Naive thymus-derived CD4-positive, alpha-beta T cell (primary cell): ENCODE measurements around the gene NDUFAF7. TPM values are rescaled to one million over a fixed set of nuclear protein-coding genes. Genes with fewer than 3 reads are reported as not detected.

Experiments
- ATAC-seq: fragments of 150-1000 bp; cut with Tn5 transposase; 2 replicates; pipeline ENCODE4 v1.10.0; 2021; ENCODE audit warnings: mild to moderate bottlenecking, moderate library complexity
- CTCF ChIA-PET: fragments of 350-600 bp; sonication (Branson Sonifier 250); formaldehyde crosslinking; loops from one replicate; lab custom pipeline; 2021; ENCODE audit warnings: antibody characterized with exemption; lab: Charles Lee
- POLR2A ChIA-PET: fragments of 350-600 bp; sonication (Branson Sonifier 250); formaldehyde crosslinking; loops from one replicate; lab custom pipeline; 2021; ENCODE audit warnings: antibody characterized with exemption, inconsistent platforms; lab: Charles Lee
- DNase-seq, 9 donors: peaks; one replicate each; pipeline versions ENCODE4 v3.0.0 to v3.0.0-alpha.2; 2020 to 2022; ENCODE audit warnings: mixed read lengths in 1 of 9
- H3K27ac ChIP-seq: one replicate; pipeline ENCODE4 v1.7.0; 2013; ENCODE audit warnings: mild to moderate bottlenecking, low read depth, low read length, moderate library complexity
- H3K27me3 ChIP-seq, 2 donors: one replicate each; pipeline ENCODE4 v1.7.0; 2013; ENCODE audit warnings: low read length in 2 of 2, mild to moderate bottlenecking in 2 of 2, moderate library complexity in 2 of 2; ENCODE audit not compliant: control insufficient read depth in 2 of 2, insufficient read depth in 2 of 2
- H3K36me3 ChIP-seq, 3 experiments: 1 replicate in 2 of 3; 2 replicates in 1 of 3; pipeline ENCODE4 v1.7.0; 2013; ENCODE audit warnings: low read length in 3 of 3, mild to moderate bottlenecking in 3 of 3, moderate library complexity in 1 of 3; ENCODE audit not compliant: insufficient read depth in 3 of 3, control insufficient read depth in 2 of 3
- H3K4me1 ChIP-seq, 2 donors: one replicate each; pipeline ENCODE4 v1.7.0; 2013; ENCODE audit warnings: low read length in 2 of 2, mild to moderate bottlenecking in 2 of 2, moderate library complexity in 1 of 2; ENCODE audit not compliant: control insufficient read depth in 2 of 2, insufficient read depth in 2 of 2
- H3K4me3 ChIP-seq: 2 replicates; pipeline ENCODE4 v1.7.0; 2013; ENCODE audit warnings: mild to moderate bottlenecking, low read length
- H3K9me3 ChIP-seq, 3 experiments: 1 replicate in 2 of 3; 2 replicates in 1 of 3; pipeline ENCODE4 v1.7.0; 2013; ENCODE audit warnings: low read length in 3 of 3; ENCODE audit not compliant: control insufficient read depth in 2 of 3
- H3K27ac Mint-ChIP-seq, 9 donors: one replicate each; pipeline ENCODE4 v1.8.0; 2020 to 2022; ENCODE audit warnings: mixed read lengths in 9 of 9, mild to moderate bottlenecking in 8 of 9, moderate library complexity in 5 of 9, inconsistent platforms in 2 of 9
- H3K27me3 Mint-ChIP-seq, 5 donors: one replicate each; pipeline ENCODE4 v1.8.0; 2021 to 2022; ENCODE audit warnings: mixed read lengths in 5 of 5, mild to moderate bottlenecking in 1 of 5
- H3K36me3 Mint-ChIP-seq, 5 donors: one replicate each; pipeline ENCODE4 v1.8.0; 2020 to 2022; ENCODE audit warnings: mixed read lengths in 5 of 5, mild to moderate bottlenecking in 3 of 5, inconsistent platforms in 1 of 5
- H3K4me1 Mint-ChIP-seq, 7 donors: one replicate each; pipeline ENCODE4 v1.8.0; 2020 to 2022; ENCODE audit warnings: mixed read lengths in 7 of 7, mild to moderate bottlenecking in 3 of 7, inconsistent platforms in 1 of 7
- H3K4me3 Mint-ChIP-seq, 10 donors: one replicate each; pipeline ENCODE4 v1.8.0; 2020 to 2022; ENCODE audit warnings: mild to moderate bottlenecking in 10 of 10, mixed read lengths in 10 of 10, moderate library complexity in 6 of 10, inconsistent platforms in 2 of 10
- H3K9me3 Mint-ChIP-seq, 11 donors: one replicate each; pipeline ENCODE4 v1.8.0; 2020 to 2022; ENCODE audit warnings: mixed read lengths in 11 of 11, mild to moderate bottlenecking in 4 of 11, inconsistent platforms in 1 of 11, moderate library complexity in 1 of 11
- intact Hi-C, 2 donors: fragments of 100-400 bp; cut with micrococcal nuclease; formaldehyde crosslinking; loops; one replicate each; pipeline ENCODE4 v1.15.1; 2023
- polyA plus RNA-seq, 2 donors: library from polyadenylated mRNA; unstranded; fragments of 300-500 nt; fragmentation: Illumina TruSeq; gene quantifications; one replicate each; pipeline ENCODE4 v1.2.3, GENCODE V29; 2021
- total RNA-seq, 6 experiments: library from RNA in 5 of 6; stranded (reverse) in 5 of 6; gene quantifications; 1 replicate in 5 of 6; 2 replicates in 1 of 6; pipeline ENCODE4 v1.2.3 and lab custom pipeline; 2021 to 2026

Gene NDUFAF7
- total and polyA plus RNA-seq, 7 experiments from 2014 or later, result 9.5 to 38.2 (median 27.2) TPM

DNA sequence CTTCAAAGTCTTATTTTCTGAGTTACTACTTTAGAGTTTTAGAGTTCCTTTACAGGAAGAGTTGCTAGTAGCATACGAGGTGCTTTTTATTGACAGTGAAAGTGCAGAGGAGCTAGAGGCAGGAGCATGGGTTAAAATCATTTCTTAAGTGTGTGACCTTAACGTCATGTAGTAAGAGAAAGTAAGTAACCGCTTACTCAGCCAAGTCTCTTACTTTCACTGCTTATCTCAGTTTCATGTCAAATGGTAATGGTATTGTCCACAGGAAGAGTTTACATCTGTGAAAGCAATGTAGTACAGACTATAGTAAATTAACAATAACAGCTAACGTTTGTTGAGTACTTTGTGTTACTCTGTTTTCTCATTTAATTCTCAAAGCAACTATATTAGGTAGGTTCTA lies 12.6 kb downstream of the NDUFAF7 start:
- Histone ChIP-seq H3K4me3 (no peak overlapping the region), H3K36me3 (peaks cover 5 to 45% (median 28%) of the 10 kb centered on the region in 3 experiments), H3K27ac (peak overlapping the region; percentile 8), H3K4me1 (no peaks in the 10 kb centered on the region), H3K27me3 (no peaks in the 10 kb centered on the region), H3K9me3 (no peaks in the 10 kb centered on the region)
- DNase-seq (peak in 2 of 9 donors; percentile 15 to 19), ATAC-seq (peak; percentile 63)
- no peaks in the 10 kb centered on the region for H3K27me3 Mint-ChIP-seq
- POLR2A ChIA-PET, result interaction anchor here (0.7 to 2.1 kb wide), 4 partner anchors 10 to 47 kb away, joined by 4 to 10 read pairs (median 4); partner anchors contain the start of genes CEBPZ and NDUFAF7
- peaks cover 0 to 5% (median 0%) of the 10 kb centered on the region in 11 donors for H3K9me3 Mint-ChIP-seq
- peaks cover 5 to 41% (median 19%) of the 10 kb centered on the region in 7 donors for H3K4me1 Mint-ChIP-seq
- H3K36me3 Mint-ChIP-seq, result peaks cover 16 to 63% (median 43%) of the 10 kb centered on the region in 5 donors
- H3K27ac Mint-ChIP-seq, result peak overlapping the region; percentile 30 to 92 (median 86)
- CTCF ChIA-PET, result no interaction called here
- H3K4me3 Mint-ChIP-seq, result peak overlapping the region in 3 of 10 donors; percentile 7 to 58 (median 54)
- intact Hi-C loops, result loop anchor here (2.0 to 10.0 kb wide), 2 partner anchors 13 to 459 kb away; partner anchors contain the start of genes CEBPZ (in 1 of the 2) and NDUFAF7 (in 1 of the 2)

DNA sequence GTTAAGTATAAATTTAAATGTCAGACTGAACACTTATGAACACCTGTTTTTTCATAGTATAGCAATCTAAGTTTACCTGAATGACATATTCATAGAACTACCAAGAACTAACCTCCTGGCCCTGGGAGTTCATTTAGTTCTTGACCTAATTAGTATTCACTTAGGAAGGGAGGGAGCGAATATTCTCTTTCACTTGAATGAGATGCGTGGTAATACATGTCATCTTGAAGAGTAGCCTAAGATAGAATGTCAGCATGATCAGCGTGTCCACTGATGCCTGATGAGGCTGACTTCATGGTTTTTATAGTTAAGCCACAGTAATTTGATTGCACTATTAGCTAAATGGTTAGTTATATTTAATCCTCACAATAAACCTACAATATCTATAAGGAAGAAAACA lies 13.3 kb downstream of the NDUFAF7 start:
- Mint-ChIP-seq H3K9me3 (peaks cover 0 to 5% (median 0%) of the 10 kb centered on the region in 11 donors), H3K27me3 (no peaks in the 10 kb centered on the region), H3K36me3 (peaks cover 16 to 67% (median 37%) of the 10 kb centered on the region in 5 donors), H3K4me3 (no peak overlapping the region), H3K27ac (peak overlapping the region in 4 of 9 donors; percentile 8 to 88 (median 38)), H3K4me1 (peaks cover 5 to 41% (median 19%) of the 10 kb centered on the region in 7 donors)
- CTCF ChIA-PET, result no interaction called here
- Histone ChIP-seq H3K9me3 (no peaks in the 10 kb centered on the region), H3K4me3 (no peak overlapping the region), H3K4me1 (no peaks in the 10 kb centered on the region), H3K27ac (no peak overlapping the region), H3K36me3 (peaks cover 5 to 46% (median 28%) of the 10 kb centered on the region in 3 experiments), H3K27me3 (no peaks in the 10 kb centered on the region)
- DNase-seq (no peak), ATAC-seq (no peak)
- intact Hi-C loops, result loop anchor here (2.0 to 10.0 kb wide), 2 partner anchors 14 to 460 kb away; partner anchors contain the start of genes CEBPZ (in 1 of the 2) and NDUFAF7 (in 1 of the 2)
- POLR2A ChIA-PET, result interaction anchor here (1.2 to 2.1 kb wide), 2 partner anchors 10 to 13 kb away, joined by 5 to 10 read pairs; partner anchors contain the start of genes CEBPZ and NDUFAF7

DNA sequence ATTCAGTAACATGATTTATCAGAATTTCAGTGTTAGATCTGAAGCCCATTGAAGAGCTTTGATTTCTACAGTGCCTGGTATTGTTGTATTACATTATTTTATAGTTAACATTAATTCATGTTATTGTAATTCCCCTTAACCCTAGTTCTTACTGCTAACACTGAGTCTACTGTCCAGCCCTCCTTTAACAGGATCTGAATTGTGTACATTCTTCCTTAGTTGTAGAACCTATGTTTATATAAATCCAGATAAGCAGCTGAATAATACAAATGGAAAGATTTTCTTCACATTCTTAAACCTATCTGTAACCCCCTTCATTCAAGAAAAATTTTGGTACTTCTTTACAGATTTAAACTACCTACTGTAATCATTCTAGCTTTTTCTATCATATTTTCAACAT lies 14.7 kb downstream of the NDUFAF7 start:
- no peak overlapping the region for H3K27ac Mint-ChIP-seq
- Histone ChIP-seq H3K27ac (no peak overlapping the region), H3K36me3 (peaks cover 5 to 46% (median 28%) of the 10 kb centered on the region in 3 experiments), H3K4me3 (no peak overlapping the region), H3K27me3 (no peaks in the 10 kb centered on the region), H3K9me3 (no peaks in the 10 kb centered on the region), H3K4me1 (no peaks in the 10 kb centered on the region)
- DNase-seq (no peak), ATAC-seq (no peak)
- intact Hi-C loops, result loop anchor here in 1 of 2 donors (10.0 kb wide), 1 partner anchor 461 kb away; no protein-coding TSS in a partner anchor
- H3K4me3 Mint-ChIP-seq, result no peak overlapping the region
- peaks cover 16 to 65% (median 32%) of the 10 kb centered on the region in 5 donors for H3K36me3 Mint-ChIP-seq
- H3K9me3 Mint-ChIP-seq, result peaks cover 0 to 5% (median 0%) of the 10 kb centered on the region in 11 donors
- peaks cover 5 to 34% (median 18%) of the 10 kb centered on the region in 7 donors for H3K4me1 Mint-ChIP-seq
- CTCF ChIA-PET, result interaction anchor here (0.8 kb wide), 1 partner anchor 144 kb away, joined by 3 read pairs; no protein-coding TSS in a partner anchor
- POLR2A ChIA-PET, result no interaction called here
- H3K27me3 Mint-ChIP-seq, result no peaks in the 10 kb centered on the region

DNA sequence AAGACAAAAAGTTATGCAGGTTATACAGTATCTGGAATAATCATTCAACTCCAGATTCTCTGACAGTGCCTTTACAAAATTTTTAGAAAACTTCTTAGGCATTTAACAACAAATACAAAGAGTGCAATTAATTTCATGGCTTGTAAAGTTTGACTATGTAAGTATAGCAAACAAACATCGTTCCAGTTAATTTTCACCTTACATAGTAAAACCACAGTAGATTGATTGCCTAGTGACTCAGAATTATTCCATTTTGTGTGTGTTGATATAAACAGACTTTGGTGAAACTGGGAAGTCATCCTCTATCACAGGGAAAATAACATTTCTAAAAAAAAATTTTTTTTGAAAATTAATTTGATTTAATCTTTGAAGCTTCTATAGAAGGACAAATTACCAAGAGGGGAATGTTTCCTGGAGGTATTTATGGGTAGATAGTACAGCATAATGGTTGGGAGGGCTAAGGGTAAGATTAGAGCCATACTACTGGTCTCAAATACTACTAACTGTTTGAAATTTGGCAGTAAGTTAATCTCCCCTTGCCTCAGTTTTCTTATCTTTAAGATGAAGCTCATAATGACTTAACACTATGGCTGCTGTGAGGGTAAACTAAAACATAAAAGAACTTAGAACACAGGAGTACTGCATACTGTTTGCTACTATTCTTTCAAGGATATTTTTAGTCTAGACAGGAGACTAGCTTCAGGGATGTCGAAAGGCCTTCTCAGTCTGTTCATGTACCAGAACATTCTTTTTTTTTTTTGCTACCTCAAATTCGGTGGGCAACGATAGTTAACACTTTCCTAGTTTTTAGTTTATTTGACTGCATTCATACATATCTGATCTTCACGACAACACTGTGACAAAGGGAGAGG lies 19.6 kb downstream of the NDUFAF7 start:
- DNase-seq, result no peak
- Mint-ChIP-seq H3K4me1 (peaks cover 0 to 3% (median 0%) of the 10 kb centered on the region in 7 donors), H3K27me3 (no peaks in the 10 kb centered on the region), H3K4me3 (no peak overlapping the region), H3K36me3 (peaks cover 10 to 62% (median 11%) of the 10 kb centered on the region in 5 donors), H3K9me3 (no peaks in the 10 kb centered on the region), H3K27ac (peak overlapping the region in 4 of 9 donors; percentile 1 to 46 (median 15))
- H3K9me3 ChIP-seq, result no peaks in the 10 kb centered on the region
- H3K36me3 ChIP-seq, result peaks cover 7 to 59% (median 13%) of the 10 kb centered on the region in 3 experiments
- no peaks in the 10 kb centered on the region for H3K4me1 ChIP-seq
- no peaks in the 10 kb centered on the region for H3K27me3 ChIP-seq
- H3K4me3 ChIP-seq, result no peak overlapping the region
- no peak overlapping the region for H3K27ac ChIP-seq
- CTCF ChIA-PET, result no interaction called here
- POLR2A ChIA-PET, result interaction anchor here (0.6 to 1.2 kb wide), 4 partner anchors 14 to 284 kb away, joined by 3 to 8 read pairs (median 4); partner anchors contain the start of genes CEBPZ and NDUFAF7
- intact Hi-C loops, result no loop called here
- no peak for ATAC-seq

DNA sequence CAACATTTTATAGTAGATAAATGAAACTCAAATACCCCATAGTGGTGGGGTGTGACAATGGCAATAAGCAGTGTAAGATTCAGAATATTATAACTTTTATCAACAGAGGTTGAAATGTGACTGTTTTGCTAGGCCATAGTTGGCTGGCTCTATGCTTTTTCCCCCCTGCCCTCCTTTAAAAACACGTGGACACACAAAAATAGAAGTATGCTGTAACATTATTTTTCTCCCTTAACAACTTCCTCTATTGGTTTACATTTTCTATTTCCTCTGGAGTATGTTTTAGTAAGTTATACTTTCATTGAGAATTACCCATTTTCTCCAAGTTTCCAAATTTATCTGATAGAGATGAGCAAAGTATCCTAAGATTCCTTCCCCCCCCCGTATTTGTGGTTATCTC lies 31.1 kb downstream of the NDUFAF7 start:
- Mint-ChIP-seq H3K4me1 (peaks cover 0 to 5% (median 0%) of the 10 kb centered on the region in 7 donors), H3K27ac (peak overlapping the region in 6 of 9 donors; percentile 7 to 58 (median 21)), H3K36me3 (peaks cover 0 to 34% (median 3%) of the 10 kb centered on the region in 5 donors), H3K27me3 (no peaks in the 10 kb centered on the region), H3K9me3 (no peaks in the 10 kb centered on the region), H3K4me3 (no peak overlapping the region)
- H3K4me1 ChIP-seq, result no peaks in the 10 kb centered on the region
- H3K9me3 ChIP-seq, result no peaks in the 10 kb centered on the region
- H3K4me3 ChIP-seq, result no peak overlapping the region
- peaks cover 0 to 15% (median 0%) of the 10 kb centered on the region in 3 experiments for H3K36me3 ChIP-seq
- ATAC-seq, result no peak
- no peak for DNase-seq
- no peaks in the 10 kb centered on the region for H3K27me3 ChIP-seq
- intact Hi-C loops, result no loop called here
- H3K27ac ChIP-seq, result no peak overlapping the region
- POLR2A ChIA-PET, result no interaction called here
- CTCF ChIA-PET, result no interaction called here

DNA sequence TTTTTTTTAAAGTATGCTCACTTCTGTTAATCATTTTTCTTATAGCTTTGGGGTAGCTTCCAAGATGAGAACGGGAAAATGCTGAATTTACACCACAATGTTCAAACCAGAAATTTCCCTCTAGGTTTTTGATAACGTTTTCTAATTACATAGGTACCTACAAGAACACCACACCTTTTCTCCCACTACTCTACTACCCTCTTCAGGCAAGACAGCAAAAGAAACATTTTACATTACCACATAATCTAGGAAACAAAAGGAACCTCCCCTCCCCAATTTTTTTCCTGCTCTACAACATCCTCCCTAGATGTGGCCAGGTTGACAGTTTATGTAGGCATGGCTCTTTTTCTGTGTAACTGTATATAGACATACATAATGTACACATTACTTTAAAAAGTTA lies 32.4 kb downstream of the NDUFAF7 start:
- Histone ChIP-seq H3K27ac (no peak overlapping the region), H3K27me3 (no peaks in the 10 kb centered on the region), H3K4me1 (no peaks in the 10 kb centered on the region), H3K4me3 (no peak overlapping the region), H3K36me3 (peaks cover 0 to 19% (median 6%) of the 10 kb centered on the region in 3 experiments), H3K9me3 (no peaks in the 10 kb centered on the region)
- Mint-ChIP-seq H3K27ac (peak overlapping the region in 2 of 9 donors; percentile 23 to 33), H3K9me3 (no peaks in the 10 kb centered on the region), H3K27me3 (no peaks in the 10 kb centered on the region), H3K4me1 (peaks cover 4 to 7% (median 5%) of the 10 kb centered on the region in 7 donors), H3K36me3 (peaks cover 3 to 39% (median 5%) of the 10 kb centered on the region in 5 donors), H3K4me3 (no peak overlapping the region)
- CTCF ChIA-PET, result no interaction called here
- intact Hi-C loops, result no loop called here
- ATAC-seq, result no peak
- POLR2A ChIA-PET, result interaction anchor here (0.6 kb wide), 1 partner anchor 111 kb away, joined by 3 read pairs; no protein-coding TSS in a partner anchor
- no peak for DNase-seq
